ENCODE results near the gene ITPRIP. TPM values are rescaled to one million over a fixed set of nuclear protein-coding genes. Genes with fewer than 3 reads are reported as not detected.

ITPRIP gene
- polyA plus RNA-seq, 1 experiment = 18.8 TPM

GRCh38 chr10:104349623-104350126 lies 11.4 kb upstream of the ITPRIP start:
- Histone ChIP-seq H3K4me3 (ENCODE audit: low read depth, low read length) (0 out of 2 replicates have a peak overlapping the region, but pooled peaks have one; percentile 13), H3K9me3 (ENCODE audit: control insufficient read depth, insufficient read depth, low read length) (no peaks in the 10 kb centered on the region), H3K27me3 (ENCODE audit: control insufficient read depth, insufficient read depth, low read length) (no peaks in the 10 kb centered on the region), H3K27ac (ENCODE audit: low read depth, low read length) (peak overlapping the region; percentile 11)
- ChIA-PET CTCF (interaction anchor here (0.8 to 6.1 kb wide), 12 partner anchors 9 to 462 kb away, joined by 3 to 379 read pairs (median 6); no protein-coding TSS in a partner anchor), POLR2A (no interaction called here)
- no peak for DNase-seq (ENCODE audit: low read depth, low spot score)
- TF ChIP-seq CTCF (IDR thresholded peaks at IDR 0.05; ENCODE audit: low read depth, low read length) = no peak

- DNase-seq (ENCODE audit: low read depth, low spot score) = no peak
- Histone ChIP-seq H3K9me3 (ENCODE audit: control insufficient read depth, insufficient read depth, low read length) (no peaks in the 10 kb centered on the region), H3K27ac (ENCODE audit: low read depth, low read length) (no peak overlapping the region), H3K27me3 (ENCODE audit: control insufficient read depth, insufficient read depth, low read length) (no peaks in the 10 kb centered on the region), H3K4me3 (ENCODE audit: low read depth, low read length) (no peak overlapping the region)
- ChIA-PET CTCF (interaction anchor here (1.4 to 3.4 kb wide), 4 partner anchors 19 to 74 kb away, joined by 4 to 51 read pairs (median 11); no protein-coding TSS in a partner anchor), POLR2A (no interaction called here)
- no peak for TF ChIP-seq CTCF (IDR thresholded peaks at IDR 0.05; ENCODE audit: low read depth, low read length)
Observed at GRCh38 chr10:104348601-104349000, 10.3 kb upstream of the ITPRIP start.

GRCh38 chr10:104347295-104348045 lies 9.2 kb upstream of the ITPRIP start:
- H3K27me3 ChIP-seq (ENCODE audit: control insufficient read depth, insufficient read depth, low read length) = no peaks in the 10 kb centered on the region
- ChIA-PET POLR2A (no interaction called here), CTCF (interaction anchor here (2.0 to 3.4 kb wide), 3 partner anchors 55 to 73 kb away, joined by 7 to 51 read pairs (median 15); no protein-coding TSS in a partner anchor)
- no peaks in the 10 kb centered on the region for H3K9me3 ChIP-seq (ENCODE audit: control insufficient read depth, insufficient read depth, low read length)
- H3K27ac ChIP-seq (ENCODE audit: low read depth, low read length) = no peak overlapping the region
- no peak overlapping the region for H3K4me3 ChIP-seq (ENCODE audit: low read depth, low read length)
- DNase-seq (ENCODE audit: low read depth, low spot score) = no peak
- no peak for TF ChIP-seq CTCF (IDR thresholded peaks at IDR 0.05; ENCODE audit: low read depth, low read length)

- POLR2A ChIA-PET = no interaction called here
- CTCF ChIA-PET = interaction anchor here (0.6 to 3.4 kb wide), 4 partner anchors 40 to 72 kb away, joined by 3 to 51 read pairs (median 10); no protein-coding TSS in a partner anchor
- H3K27ac ChIP-seq (ENCODE audit: low read depth, low read length) = no peak overlapping the region
- TF ChIP-seq CTCF (IDR thresholded peaks at IDR 0.05; ENCODE audit: low read depth, low read length) = no peak
- no peak for DNase-seq (ENCODE audit: low read depth, low spot score)
- no peak overlapping the region for H3K4me3 ChIP-seq (ENCODE audit: low read depth, low read length)
- no peaks in the 10 kb centered on the region for H3K9me3 ChIP-seq (ENCODE audit: control insufficient read depth, insufficient read depth, low read length)
- H3K27me3 ChIP-seq (ENCODE audit: control insufficient read depth, insufficient read depth, low read length) = no peaks in the 10 kb centered on the region
Observed at GRCh38 chr10:104345941-104346340, 7.7 kb upstream of the ITPRIP start.

GRCh38 chr10:104345515-104345914 lies 7.2 kb upstream of the ITPRIP start:
- no peak for DNase-seq (ENCODE audit: low read depth, low spot score)

More at GRCh38 chr10:104345515-104345914, 7.2 kb upstream of the ITPRIP start:
- Histone ChIP-seq H3K9me3 (ENCODE audit: control insufficient read depth, insufficient read depth, low read length) (no peaks in the 10 kb centered on the region), H3K27ac (ENCODE audit: low read depth, low read length) (no peak overlapping the region), H3K27me3 (ENCODE audit: control insufficient read depth, insufficient read depth, low read length) (no peaks in the 10 kb centered on the region), H3K4me3 (ENCODE audit: low read depth, low read length) (no peak overlapping the region)
- POLR2A ChIA-PET = no interaction called here
- no peak for TF ChIP-seq CTCF (IDR thresholded peaks at IDR 0.05; ENCODE audit: low read depth, low read length)
- CTCF ChIA-PET = interaction anchor here (3.3 to 3.4 kb wide), 2 partner anchors 53 to 71 kb away, joined by 15 to 51 read pairs; no protein-coding TSS in a partner anchor
